GM04504 (cell line): ENCODE measurements around the gene TOP2A.
"Not testable (repeated sequence)": the region's sequence is repeated elsewhere in the genome, so short reads cannot be mapped to it uniquely, and the experiment has no call there.

Source experiments
- DNase-seq: peaks from one replicate; pipeline ENCODE4 v3.0.0-alpha.2; 2012; ENCODE audit warnings: low read depth

The TOP2A gene

DNA sequence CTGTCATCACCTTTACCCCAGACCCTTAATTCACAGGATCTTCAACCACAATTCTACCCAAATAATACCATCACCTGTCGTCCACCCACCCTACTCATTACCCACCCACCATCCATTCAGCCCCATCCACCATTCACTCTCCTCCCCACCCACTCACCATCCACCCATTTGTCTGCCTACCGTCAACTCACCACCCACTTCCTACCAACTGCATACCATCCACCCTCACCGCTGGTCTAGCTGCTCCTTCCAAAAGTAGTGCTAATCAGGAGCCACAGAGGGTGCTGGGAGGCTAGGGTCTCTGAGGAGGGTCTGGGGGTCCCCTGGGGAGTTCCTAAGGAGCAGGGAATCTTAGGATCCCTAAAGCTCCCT, 13.5 kb upstream of the TOP2A start:
- no peak for DNase-seq

GRCh38 chr17:40430272-40431230, 12.9 kb upstream of the TOP2A start:
- DNase-seq: no peak

DNA sequence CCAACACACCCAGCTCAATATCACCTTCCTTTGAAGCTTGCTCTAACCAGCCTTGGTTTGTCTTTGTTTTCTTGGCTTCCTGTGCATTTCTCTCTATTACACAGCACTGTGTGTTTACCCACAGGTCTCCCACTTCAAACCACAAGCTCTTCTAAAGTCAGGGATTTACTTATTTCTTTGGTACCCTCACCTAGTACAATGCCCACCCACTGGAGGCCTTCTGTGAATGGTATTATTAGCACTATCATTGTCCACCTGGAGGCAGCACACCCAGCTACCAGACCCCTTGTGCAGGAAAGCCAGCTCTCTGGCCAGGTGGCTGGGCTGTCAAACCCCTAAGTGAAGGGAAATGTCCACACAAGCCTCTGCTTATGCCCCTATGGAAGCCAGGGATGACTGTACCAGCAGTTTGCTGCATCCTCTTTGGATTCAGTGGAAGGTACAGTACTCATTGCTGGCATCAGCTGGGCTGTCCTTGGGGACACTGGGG, 9.4 kb upstream of the TOP2A start:
- no peak for DNase-seq

GRCh38 chr17:40425741-40426140, 8.0 kb upstream of the TOP2A start:
- no peak for DNase-seq

GRCh38 chr17:40422990-40423633, 5.4 kb upstream of the TOP2A start:
- no peak for DNase-seq

DNA sequence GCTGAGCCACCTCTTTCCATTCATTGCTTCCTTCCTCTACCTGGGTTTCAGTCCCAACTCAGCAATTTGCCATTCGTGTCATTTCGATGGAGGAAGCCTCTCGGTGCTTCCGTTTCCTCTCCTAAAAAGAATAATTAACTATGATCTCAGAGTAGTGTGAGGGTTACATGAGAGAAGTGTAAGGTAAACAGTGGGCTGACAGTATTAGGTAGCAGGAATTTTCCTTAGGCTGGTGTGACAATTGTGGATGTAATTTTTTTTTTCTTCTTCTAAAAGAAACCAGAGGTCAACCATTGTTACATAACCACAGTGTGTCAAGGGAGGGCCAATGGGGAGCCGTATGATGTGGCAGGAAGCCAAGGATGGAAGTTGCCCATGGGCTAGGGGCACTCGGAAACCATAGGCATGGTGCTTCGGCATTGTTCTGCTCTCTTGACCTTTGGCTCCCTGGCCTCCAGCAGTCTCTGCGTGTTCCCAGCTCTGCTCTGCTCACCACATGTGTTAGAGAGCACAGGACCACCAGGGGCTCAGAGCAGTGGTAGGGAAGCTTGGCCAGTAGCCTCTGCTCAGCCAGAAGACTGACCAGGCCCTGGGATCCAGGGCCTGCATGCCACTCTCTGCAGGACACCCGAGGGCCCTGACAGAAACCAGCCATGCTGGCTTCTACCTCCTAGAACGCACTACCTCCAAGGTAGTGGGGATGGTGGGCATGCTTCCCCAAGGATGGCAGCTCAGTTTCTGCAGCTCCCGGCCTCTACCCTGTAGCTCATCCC, 2.0 kb upstream of the TOP2A start:
- no peak for DNase-seq

DNA sequence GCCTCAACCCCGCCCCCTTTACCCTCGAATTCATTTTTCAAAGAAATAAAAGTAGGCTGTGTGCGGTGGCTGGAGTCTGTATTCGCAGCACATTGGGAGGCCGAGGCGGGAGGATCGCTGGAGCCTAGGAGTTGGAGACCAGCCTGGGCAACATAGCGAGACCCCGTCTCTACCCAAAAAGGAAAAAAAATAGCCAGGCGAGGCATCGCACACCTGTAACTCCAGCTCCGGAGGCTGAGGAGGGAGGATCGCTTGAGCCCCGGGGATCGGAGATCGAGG, 671 bp upstream of the TOP2A start:
- no peak for DNase-seq

- DNase-seq: no peak
These were observed 463 bp downstream of the TOP2A start for GRCh38 chr17:40417258-40417608.

DNA sequence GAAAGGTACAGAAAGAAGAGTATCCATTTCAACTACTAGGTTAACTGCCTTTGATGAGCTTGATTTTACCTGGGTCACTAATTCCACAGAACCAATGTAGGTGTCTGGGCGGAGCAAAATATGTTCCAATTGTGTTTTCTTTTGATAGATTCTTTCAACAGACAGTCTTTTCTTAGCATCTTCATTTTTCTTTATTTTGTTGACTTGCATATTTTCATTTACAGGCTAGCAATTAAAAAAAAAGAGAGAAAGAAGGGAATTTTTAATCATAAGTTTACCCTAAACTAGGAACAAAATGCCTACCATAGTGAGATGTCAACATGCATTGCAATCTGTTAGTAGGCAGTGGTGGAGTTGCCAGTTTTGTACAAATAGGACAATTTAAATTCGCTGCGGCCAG, 1.0 kb downstream of the TOP2A start:
- DNase-seq: no peak

DNA sequence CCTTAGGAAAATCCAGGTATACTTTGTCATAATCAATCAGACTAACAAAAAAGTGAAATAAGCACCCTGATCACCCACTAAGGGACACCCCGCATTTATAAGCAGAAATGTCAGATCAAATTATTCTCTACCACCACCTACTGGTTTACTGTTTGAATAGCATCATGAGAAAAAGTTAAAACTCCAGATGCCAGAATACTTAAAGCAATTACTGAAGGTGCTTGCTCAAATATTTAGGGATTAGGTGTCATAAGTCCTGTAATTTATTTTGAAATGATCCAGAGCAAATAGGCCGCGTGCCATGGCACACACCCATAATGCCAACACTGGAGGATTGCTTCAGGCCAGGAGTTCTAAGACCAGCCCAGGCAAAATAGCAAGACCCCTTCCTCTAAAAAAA, 2.3 kb downstream of the TOP2A start:
- DNase-seq: peak; percentile 18

- DNase-seq: not testable (repeated sequence)
These were observed 3.4 kb downstream of the TOP2A start for GRCh38 chr17:40414312-40414711.

- no peak for DNase-seq
These were observed 4.8 kb downstream of the TOP2A start for GRCh38 chr17:40412880-40413279.

DNA sequence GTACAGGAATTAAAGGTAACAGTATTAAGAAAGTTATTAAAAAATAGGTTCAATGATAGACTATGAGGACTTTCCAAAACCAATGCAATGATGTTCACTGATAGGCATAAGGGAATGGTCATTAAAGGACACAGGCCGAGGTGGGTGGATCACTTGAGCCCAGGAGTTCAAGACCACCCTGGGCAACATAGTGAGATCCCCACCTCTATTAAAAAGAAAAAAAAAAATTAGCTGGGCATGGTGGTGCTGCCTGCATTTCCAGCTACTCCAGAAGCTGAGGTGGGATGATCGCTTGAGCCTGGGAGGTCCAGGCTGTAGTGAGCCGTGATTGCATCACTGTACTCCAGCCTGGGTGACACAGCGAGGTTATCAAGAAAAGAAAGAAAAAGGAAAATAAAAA, 5.9 kb downstream of the TOP2A start:
- no peak for DNase-seq

DNA sequence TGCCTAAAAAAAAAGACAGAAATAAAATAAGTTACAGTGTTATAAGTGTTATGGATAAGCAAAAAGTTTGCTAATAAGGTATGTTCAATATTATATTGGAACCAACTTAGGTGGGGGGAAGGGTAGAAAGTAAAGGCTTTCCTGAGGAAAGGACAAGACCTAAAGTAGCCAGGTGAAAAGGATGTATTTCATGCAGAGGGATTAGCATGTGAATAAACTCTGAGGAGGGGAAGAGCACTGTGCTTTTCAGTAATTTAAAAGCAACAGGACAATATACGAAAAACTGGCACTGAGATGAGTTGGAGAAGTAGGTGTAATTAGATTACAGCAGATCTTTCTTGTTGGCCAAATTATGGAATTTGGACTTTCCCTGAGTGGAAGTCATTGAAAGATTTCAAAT, 7.6 kb downstream of the TOP2A start:
- DNase-seq: no peak

GRCh38 chr17:40409540-40409939, 8.2 kb downstream of the TOP2A start:
- not testable (repeated sequence) for DNase-seq

- DNase-seq: no peak
These were observed 10.2 kb downstream of the TOP2A start for GRCh38 chr17:40407460-40407859.

DNA sequence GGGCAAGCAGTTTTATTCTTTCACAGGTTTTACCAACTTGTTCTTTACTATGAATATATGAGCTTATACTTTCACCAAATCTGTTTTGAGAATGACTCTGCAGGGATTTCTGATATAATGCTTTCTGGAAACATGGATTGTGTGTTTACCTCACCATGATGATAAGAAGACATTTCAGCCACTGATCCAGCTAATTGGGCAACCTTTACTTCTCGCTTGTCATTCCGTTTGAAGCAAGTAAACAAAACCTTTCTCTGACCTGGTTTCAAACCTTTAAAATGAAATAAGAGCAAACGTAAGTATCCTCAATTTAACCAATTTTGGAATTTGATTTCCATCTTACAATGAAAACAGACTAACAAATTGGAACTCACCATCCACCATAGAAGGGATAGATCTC, 13.7 kb downstream of the TOP2A start:
- no peak for DNase-seq

GRCh38 chr17:40402668-40403067, 15.0 kb downstream of the TOP2A start:
- DNase-seq: no peak

GRCh38 chr17:40399185-40399584, 18.5 kb downstream of the TOP2A start:
- peak; percentile 32 for DNase-seq

- not testable (repeated sequence) for DNase-seq
These were observed 31.1 kb downstream of the TOP2A start for GRCh38 chr17:40386555-40386954.

- no peak for DNase-seq
These were observed 35.4 kb downstream of the TOP2A start for GRCh38 chr17:40382251-40382650.

DNA sequence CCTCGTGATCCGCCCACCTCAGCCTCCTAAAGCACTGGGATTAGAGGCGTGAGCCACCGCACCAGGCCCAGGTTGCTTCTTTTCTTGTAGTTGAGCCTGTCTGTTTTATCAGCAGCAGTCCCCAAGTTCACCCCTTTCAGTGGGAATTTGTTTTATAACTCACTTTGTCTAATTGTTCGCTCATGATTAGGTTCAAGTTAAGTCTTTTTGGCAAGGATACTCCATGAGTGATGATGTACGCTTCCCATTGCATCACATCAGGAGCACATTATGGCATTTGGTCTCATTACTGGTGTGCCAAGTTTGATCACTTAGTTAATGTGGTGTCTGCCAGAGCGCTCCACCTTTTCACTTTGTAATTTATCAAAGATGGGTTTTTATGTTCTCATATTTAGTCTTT, 38.7 kb downstream of the TOP2A start:
- no peak for DNase-seq

DNA sequence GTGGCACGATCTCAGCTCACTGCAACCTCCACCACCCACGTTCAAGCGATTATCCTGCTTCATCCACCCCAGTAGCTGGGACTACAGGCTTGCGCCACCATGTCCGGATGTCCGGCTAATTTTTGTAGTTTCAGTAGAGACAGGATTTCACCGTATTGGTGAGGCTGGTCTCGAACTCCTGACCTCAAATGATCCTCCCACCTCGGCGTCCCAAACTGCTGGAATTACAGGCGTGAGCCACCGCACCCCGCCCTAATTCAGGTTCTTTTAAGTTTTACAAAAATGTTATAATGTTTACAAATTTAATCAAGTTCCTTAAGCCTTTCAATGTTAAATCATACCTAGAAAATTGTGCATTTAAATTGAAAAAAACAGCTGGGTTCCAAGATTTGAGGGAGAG, 39.9 kb downstream of the TOP2A start:
- DNase-seq: no peak
